Liver (tissue), 3 donors: ENCODE data around the gene PET100.

ENCODE experiments used
- FOXA1 ChIP-seq: IDR thresholded peaks from 2 replicates; pipeline ENCODE4 v1.6.1; 2016; ENCODE audit warnings: antibody characterized with exemption
- GABPA ChIP-seq, 2 donors: IDR thresholded peaks in 1 of 2; conservative IDR thresholded peaks in 1 of 2; 2 replicates each; pipeline ENCODE4 v1.6.1; 2016; ENCODE audit warnings: antibody characterized with exemption in 2 of 2, mild to moderate bottlenecking in 1 of 2, moderate library complexity in 1 of 2
- TAF1 ChIP-seq: conservative IDR thresholded peaks from 2 replicates; pipeline ENCODE4 v1.6.1; 2016; ENCODE audit warnings: antibody characterized with exemption, mild to moderate bottlenecking
- TF ChIP-seq, protein P1 (sequence below): fragments of 150-350 bp; IDR thresholded peaks from 2 replicates; pipeline ENCODE4 v1.5.1; 2017; ENCODE audit warnings: improper control_type of control experiment, low read depth, low read length; ENCODE audit not compliant: missing input control
- TF ChIP-seq, protein P2 (sequence below): IDR thresholded peaks from 2 replicates; pipeline ENCODE4 v1.6.1; 2016; ENCODE audit warnings: antibody characterized with exemption
- TF ChIP-seq, protein P3 (sequence below): IDR thresholded peaks from 2 replicates; pipeline ENCODE4 v1.6.1; 2016; ENCODE audit warnings: antibody characterized with exemption
- TF ChIP-seq, protein P4 (sequence below): IDR thresholded peaks from 2 replicates; pipeline ENCODE4 v1.6.1; 2016; ENCODE audit warnings: antibody characterized with exemption
- TF ChIP-seq, protein P5 (sequence below): IDR thresholded peaks from 2 replicates; pipeline ENCODE4 v1.6.1; 2016; ENCODE audit warnings: antibody characterized with exemption, mild to moderate bottlenecking
- donor health status: healthy.
- donor health status: healthy.

DNA sequence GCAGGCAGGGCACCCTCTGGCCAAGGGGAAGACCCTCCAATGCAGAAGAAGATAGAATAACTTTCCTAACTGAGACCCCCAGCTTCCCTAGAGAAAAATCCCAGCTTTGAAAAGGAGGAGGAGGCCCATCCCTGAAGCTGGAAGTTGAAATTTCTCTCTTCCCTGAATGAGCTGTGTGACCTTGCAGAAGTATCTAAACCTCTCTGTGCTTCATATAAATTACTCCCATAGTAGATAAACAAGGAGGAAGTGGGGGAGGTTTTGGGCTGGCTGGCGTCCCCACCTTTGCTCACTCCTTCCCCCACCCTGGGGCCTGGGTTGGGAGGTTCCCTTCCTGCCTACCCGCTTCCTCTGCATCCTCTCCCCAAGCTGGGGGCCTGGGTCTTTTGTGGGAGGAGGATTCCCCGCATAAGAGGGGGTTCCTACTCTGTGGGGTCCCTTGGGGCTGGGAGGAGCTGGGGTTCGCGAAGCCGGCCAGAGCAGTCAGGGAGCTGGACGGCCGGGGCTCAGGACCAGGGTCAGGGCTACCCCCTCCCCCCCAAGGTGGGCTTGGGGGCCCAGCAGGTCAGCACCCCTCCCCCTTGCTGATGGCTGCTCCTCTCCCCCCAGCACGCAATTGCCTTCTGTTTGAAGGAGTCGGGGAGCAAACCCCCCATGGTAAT, 22.2 kb upstream of the PET100 start:
- TF ChIP-seq, protein P1, sequence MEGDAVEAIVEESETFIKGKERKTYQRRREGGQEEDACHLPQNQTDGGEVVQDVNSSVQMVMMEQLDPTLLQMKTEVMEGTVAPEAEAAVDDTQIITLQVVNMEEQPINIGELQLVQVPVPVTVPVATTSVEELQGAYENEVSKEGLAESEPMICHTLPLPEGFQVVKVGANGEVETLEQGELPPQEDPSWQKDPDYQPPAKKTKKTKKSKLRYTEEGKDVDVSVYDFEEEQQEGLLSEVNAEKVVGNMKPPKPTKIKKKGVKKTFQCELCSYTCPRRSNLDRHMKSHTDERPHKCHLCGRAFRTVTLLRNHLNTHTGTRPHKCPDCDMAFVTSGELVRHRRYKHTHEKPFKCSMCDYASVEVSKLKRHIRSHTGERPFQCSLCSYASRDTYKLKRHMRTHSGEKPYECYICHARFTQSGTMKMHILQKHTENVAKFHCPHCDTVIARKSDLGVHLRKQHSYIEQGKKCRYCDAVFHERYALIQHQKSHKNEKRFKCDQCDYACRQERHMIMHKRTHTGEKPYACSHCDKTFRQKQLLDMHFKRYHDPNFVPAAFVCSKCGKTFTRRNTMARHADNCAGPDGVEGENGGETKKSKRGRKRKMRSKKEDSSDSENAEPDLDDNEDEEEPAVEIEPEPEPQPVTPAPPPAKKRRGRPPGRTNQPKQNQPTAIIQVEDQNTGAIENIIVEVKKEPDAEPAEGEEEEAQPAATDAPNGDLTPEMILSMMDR = no peak
- no peak for TF ChIP-seq TAF1
- TF ChIP-seq, protein P2, sequence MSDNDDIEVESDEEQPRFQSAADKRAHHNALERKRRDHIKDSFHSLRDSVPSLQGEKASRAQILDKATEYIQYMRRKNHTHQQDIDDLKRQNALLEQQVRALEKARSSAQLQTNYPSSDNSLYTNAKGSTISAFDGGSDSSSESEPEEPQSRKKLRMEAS = no peak
- TF ChIP-seq, protein P3, sequence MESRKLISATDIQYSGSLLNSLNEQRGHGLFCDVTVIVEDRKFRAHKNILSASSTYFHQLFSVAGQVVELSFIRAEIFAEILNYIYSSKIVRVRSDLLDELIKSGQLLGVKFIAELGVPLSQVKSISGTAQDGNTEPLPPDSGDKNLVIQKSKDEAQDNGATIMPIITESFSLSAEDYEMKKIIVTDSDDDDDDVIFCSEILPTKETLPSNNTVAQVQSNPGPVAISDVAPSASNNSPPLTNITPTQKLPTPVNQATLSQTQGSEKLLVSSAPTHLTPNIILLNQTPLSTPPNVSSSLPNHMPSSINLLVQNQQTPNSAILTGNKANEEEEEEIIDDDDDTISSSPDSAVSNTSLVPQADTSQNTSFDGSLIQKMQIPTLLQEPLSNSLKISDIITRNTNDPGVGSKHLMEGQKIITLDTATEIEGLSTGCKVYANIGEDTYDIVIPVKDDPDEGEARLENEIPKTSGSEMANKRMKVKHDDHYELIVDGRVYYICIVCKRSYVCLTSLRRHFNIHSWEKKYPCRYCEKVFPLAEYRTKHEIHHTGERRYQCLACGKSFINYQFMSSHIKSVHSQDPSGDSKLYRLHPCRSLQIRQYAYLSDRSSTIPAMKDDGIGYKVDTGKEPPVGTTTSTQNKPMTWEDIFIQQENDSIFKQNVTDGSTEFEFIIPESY = no peak
- TF ChIP-seq GABPA (IDR thresholded peaks at IDR 0.05 in 1 of 2, conservative IDR thresholded peaks at IDR 0.05 in 1 of 2) = no peak
- TF ChIP-seq, protein P4, sequence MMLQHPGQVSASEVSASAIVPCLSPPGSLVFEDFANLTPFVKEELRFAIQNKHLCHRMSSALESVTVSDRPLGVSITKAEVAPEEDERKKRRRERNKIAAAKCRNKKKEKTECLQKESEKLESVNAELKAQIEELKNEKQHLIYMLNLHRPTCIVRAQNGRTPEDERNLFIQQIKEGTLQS = no peak
- no peak for TF ChIP-seq FOXA1
- TF ChIP-seq, protein P5, sequence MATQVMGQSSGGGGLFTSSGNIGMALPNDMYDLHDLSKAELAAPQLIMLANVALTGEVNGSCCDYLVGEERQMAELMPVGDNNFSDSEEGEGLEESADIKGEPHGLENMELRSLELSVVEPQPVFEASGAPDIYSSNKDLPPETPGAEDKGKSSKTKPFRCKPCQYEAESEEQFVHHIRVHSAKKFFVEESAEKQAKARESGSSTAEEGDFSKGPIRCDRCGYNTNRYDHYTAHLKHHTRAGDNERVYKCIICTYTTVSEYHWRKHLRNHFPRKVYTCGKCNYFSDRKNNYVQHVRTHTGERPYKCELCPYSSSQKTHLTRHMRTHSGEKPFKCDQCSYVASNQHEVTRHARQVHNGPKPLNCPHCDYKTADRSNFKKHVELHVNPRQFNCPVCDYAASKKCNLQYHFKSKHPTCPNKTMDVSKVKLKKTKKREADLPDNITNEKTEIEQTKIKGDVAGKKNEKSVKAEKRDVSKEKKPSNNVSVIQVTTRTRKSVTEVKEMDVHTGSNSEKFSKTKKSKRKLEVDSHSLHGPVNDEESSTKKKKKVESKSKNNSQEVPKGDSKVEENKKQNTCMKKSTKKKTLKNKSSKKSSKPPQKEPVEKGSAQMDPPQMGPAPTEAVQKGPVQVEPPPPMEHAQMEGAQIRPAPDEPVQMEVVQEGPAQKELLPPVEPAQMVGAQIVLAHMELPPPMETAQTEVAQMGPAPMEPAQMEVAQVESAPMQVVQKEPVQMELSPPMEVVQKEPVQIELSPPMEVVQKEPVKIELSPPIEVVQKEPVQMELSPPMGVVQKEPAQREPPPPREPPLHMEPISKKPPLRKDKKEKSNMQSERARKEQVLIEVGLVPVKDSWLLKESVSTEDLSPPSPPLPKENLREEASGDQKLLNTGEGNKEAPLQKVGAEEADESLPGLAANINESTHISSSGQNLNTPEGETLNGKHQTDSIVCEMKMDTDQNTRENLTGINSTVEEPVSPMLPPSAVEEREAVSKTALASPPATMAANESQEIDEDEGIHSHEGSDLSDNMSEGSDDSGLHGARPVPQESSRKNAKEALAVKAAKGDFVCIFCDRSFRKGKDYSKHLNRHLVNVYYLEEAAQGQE = no peak
